Hepatic stellate cell (primary cell): ENCODE results near the gene TAF3.

Source experiments
- DNase-seq: peaks from one replicate; pipeline ENCODE4 v3.0.0; 2011; ENCODE audit warnings: low spot score

Gene TAF3

GRCh38 chr10:8057636-8058273 lies 239.4 kb downstream of the TAF3 start:
- DNase-seq = no peak

GRCh38 chr10:8058274-8059111 lies 240.2 kb downstream of the TAF3 start:
- no peak for DNase-seq

- no peak for DNase-seq
These were observed 241.1 kb downstream of the TAF3 start for GRCh38 chr10:8059191-8059936.

- DNase-seq = no peak
These were observed 241.9 kb downstream of the TAF3 start for GRCh38 chr10:8060010-8060703.

GRCh38 chr10:8060704-8061121 lies 242.4 kb downstream of the TAF3 start:
- no peak for DNase-seq

GRCh38 chr10:8061274-8062211 lies 243.2 kb downstream of the TAF3 start:
- no peak for DNase-seq

GRCh38 chr10:8063128-8063908 lies 245.0 kb downstream of the TAF3 start:
- DNase-seq = no peak

GRCh38 chr10:8063935-8064334 lies 245.6 kb downstream of the TAF3 start:
- DNase-seq = no peak

- no peak for DNase-seq
These were observed 246.1 kb downstream of the TAF3 start for GRCh38 chr10:8064436-8064835.

- no peak for DNase-seq
These were observed 247.3 kb downstream of the TAF3 start for GRCh38 chr10:8065651-8066050.

GRCh38 chr10:8066124-8066523 lies 247.8 kb downstream of the TAF3 start:
- DNase-seq = no peak
